GM18526 (cell line): ENCODE measurements around the gene HAPLN2.

Source experiments
- POLR2A ChIP-seq: IDR thresholded peaks from 3 replicates; pipeline ENCODE4 v1.6.1; 2011; ENCODE audit not compliant: insufficient read length; ENCODE audit errors: extremely low read depth

The HAPLN2 gene

DNA sequence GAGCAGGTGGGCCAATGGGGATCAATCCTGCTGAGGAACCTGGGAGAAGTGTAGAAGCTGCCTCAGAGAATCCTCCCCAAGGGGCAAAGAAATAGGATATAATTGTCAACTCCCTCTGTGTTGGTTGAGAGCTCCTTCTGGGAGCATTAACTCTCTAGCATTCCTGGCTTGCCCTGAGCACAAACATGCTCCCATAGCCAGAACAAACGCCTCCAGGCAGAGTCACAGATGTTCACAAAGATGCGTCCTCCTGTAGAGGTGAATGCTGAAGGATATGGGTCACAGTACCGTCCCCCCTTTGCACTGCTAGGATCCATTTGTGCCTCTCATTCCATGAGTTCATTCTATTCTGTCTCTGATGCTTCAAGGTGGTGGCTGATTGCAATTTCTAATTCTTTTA lies 13.1 kb downstream of the HAPLN2 start:
- no peak for TF ChIP-seq POLR2A

DNA sequence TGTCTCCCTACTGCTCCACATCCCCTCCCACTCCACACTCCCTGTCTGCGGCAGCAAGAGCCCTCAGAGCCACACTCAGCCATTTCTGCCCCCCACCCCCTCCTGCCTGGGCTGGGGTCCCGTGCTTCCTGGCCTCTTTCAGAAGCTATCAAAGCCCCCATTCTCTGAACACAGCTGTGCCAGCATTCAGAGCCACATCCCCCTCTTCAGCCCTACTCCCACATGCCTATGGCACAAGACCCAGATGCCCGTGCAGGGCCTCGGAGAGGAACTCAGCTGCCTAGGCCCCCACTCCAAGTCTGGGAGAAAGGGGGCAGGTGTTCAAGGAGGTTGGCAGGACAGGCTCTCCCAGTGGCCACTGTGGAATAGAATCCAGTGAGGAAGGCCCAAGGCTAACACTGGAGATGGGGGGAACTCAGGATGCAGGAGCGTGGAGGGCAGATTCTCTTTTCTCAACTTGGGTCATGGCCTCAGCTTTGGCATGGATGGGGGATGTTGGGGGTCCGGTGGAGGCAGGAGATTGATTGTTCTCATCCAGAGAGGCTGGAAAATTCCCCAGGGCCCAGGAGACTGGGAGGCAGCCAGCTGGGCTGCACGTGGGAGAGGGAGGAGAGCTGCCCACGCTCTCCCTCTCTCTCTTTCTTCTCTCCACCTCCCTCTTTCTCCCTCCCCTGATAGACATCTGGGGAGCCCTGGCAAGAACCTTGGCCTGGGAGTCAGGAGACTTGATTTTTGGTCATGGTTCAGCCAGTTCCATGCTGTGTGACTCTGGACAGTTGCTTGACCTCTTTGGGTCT lies 19.2 kb downstream of the HAPLN2 start:
- TF ChIP-seq POLR2A = no peak

DNA sequence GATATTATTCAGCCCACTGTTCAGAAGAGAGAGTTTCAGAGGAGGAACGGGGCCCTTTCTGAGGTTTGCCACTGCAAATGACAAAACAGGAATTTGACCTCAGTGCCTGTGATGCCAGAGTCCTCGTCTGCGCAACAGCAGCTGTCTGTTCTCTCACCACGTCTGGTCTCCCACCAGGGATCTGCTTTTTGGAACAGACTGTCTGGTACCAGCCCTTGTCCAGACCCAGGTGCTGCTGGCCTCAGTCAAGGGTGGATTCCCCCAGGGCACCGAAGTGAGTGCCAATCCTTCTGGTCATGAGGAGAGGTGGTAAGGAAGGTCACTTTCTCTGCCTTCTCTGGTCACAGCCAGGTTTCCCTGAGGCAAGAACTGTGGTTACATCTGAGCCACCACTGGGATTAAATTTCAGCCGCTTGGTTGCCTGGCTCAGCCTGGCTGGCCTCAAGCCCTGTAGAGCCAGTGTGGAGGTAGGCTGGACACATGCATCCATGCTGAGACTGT lies 20.4 kb downstream of the HAPLN2 start:
- no peak for TF ChIP-seq POLR2A

DNA sequence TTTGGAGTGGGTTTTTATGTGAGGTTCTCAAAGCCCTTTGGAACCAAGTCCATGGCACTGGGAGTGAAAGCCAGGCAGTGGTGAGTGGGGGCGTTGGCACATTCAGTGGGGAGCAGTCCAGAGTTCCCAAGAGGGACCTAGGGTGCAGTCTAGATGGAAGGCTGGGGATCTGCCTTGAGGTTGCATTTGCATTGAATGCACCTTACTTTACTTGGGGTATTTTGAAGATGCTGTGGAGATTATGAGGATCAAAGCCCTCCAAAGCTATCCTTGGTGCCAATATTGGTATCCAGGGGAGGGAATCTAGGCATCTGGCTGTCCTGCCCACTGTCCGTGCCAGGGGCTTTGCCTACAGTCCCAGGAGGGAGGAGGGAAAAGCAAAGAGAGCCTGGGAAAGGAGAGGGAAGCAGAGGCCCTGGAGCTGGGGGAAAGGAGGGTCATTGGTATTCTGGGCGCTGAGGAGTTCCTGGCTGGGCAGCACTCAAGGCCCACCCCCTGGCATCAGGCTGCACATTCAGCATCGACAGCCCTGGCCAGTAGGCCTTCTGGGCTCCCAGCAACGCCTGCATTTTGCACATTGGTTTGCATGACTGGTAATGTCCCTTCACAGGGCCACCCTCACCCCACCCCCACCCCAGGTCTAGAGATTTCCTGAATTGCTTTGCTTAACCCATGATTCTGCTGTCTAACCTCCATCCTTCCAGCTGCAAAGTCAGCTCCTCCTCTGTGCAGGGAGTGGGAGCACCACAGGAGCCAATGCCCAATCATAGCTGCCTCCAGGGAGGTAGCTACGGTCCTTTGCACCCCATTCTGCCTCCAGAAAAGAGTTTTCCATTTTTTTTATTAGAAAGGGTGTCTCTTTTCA lies 21.9 kb downstream of the HAPLN2 start:
- TF ChIP-seq POLR2A = no peak

DNA sequence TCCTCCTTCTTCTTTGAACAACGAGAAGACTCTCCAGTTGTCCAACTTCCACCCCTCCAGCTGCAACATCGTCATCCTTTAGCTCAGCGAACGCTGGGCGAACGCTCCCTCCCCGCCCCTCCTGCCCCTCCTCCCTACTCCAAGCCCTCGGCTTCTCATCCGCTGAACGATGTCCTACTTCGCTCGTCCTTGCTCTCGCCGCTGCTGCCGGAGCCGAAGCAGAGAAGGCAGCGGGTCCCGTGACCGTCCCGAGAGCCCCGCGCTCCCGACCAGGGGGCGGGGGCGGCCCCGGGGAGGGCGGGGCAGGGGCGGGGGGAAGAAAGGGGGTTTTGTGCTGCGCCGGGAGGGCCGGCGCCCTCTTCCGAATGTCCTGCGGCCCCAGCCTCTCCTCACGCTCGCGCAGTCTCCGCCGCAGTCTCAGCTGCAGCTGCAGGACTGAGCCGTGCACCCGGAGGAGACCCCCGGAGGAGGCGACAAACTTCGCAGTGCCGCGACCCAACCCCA lies 22.6 kb downstream of the HAPLN2 start, which contains the start of gene BCAN:
TSS of gene BCAN (plus strand) at position 357 of the 504 bp plus-strand sequence. CDS start 3,938 bp downstream, outside the sequence.
- TF ChIP-seq POLR2A = no peak

DNA sequence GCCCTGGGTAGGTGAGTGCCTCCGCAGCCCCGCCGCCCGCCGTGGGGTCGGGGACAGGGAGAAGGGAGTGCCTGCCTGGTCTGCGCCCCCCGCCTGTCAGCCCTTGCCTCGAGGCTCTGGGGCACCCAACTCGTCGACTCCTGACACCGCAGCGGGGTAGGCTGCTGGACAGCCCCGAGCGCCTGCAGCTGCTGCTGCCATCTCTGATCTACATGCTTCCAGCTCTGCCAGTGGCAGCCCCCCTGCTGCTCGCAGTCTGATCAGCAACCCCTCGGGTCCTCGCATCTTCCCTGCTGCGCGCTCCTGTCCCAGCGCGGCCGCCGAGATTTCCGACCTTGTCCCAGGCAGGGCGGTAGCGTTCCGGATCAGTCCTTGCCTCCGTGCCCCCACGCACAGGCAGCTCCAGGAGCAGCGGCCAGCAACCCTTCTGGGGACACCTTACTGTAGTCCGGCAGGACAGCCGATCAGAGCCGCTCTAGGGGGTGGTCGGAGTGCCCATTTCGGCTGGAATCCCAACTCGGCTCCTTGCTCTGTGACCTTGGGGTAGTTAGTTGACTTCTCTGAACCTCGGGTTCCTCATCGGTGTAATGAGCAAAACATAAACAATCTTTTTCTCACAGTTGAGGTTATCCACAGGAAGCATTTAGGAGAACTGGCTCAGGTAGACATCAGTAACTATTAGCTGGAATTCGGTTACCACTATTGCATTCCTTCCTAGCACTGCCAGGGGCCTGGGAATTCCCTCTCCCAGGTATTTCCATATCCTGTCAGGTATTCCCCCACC lies 23.2 kb downstream of the HAPLN2 start:
- no peak for TF ChIP-seq POLR2A

DNA sequence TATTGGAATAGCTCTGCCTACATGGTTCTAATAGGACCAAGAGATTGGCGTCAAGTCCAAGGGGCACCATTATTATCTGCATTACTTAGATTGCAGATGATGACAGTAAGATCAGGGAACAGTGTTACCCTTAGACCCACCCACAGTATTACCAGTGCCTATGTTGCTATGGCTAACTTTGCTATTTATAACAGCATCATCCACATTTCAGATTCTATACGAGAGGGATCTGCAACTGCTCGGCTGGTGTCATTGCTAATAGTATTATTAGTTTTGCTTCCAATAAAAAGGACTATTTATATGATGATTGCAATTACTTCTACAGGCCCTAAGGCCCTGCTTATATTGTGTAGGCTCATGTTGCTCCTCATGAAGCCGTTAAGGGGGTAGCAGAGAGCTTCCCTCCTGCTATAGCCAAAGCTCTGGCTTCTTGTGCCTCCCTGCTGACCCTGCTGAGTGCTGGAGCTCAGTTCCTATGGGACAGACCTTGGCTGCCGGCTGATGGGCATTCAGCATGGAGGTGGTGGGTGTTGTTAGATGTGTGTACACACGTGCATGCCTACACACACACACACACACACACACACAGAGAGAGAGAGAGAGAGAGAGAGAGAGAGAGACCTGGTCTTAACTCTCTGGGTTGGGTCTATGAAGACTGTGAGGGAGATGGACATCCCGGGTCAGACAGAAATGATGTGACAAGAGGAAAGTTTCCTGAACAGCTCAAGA lies 24.0 kb downstream of the HAPLN2 start:
- no peak for TF ChIP-seq POLR2A

DNA sequence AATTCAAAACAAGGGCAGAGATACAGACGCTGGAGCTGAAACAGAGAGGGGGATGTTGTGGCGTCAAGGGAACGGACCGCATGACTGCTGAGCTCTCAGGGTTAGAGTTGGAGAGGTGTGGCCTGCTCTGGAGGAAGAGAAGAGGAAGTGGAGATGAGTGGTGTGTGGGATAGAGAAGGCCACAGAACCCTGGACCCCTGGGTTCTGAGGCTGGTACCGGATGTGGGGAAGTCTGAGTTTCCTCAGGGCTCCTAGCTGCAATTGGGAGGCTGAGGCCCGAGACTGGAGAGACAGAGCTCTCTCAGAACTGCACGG lies 24.5 kb downstream of the HAPLN2 start:
- TF ChIP-seq POLR2A = no peak

DNA sequence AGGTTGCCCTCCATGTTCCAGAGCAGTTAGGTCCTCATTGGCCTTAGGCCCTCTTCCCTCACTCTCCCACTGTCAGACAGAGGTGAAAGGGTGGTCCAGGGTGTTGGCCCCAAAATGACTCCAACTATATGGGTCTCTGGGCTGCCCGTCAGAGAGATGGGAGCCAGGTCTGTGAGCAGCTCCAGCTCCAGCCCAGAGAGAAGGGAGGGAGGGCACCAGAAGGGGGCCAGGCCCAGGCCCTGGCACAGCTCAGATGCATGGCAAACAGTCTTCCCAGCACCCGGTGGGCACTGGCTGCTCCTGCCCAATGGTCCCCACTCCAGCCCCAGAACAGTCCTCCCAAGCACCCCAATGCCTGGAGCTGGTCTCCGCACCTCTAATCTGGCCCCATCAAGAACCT lies 24.9 kb downstream of the HAPLN2 start:
- TF ChIP-seq POLR2A = no peak

DNA sequence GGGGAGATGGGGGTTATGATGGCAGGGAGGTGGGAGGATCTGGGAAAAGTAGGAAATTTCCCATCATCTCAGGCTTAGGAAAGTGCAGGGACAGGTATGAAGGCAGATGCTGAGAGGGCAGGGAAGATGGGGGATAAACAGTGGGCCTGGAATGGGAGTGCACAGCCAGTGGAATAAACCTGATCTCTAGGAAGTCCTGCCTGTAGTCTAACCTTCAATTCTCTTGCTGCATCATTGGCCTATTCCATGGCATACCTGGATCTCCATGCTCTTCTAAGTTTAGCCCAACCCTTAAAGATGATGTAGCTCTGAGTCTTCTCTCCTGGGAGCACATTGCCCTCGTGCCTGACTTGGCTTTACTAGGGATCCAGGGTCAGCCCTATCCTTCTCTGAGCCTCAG lies 25.4 kb downstream of the HAPLN2 start:
- no peak for TF ChIP-seq POLR2A

DNA sequence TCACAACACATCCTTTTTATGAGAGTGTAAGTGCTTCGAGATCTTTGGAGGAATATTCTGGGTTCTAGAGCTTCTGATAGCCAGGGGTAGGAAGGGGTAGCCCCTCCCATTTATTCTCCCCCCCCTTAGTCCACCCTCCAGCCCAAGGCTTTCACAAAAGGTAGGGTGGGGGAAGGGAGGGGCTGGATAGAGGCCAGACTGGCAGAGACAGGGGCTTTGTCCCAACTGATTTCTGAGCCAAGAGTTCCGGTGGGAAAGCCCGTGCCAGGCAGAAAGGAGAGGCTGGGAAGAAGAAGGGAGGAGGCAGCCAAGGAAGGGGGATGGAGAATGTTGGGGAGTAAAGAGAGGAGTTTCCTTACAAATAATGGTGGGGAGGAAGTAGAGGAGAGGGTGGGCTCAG lies 25.8 kb downstream of the HAPLN2 start:
- no peak for TF ChIP-seq POLR2A

DNA sequence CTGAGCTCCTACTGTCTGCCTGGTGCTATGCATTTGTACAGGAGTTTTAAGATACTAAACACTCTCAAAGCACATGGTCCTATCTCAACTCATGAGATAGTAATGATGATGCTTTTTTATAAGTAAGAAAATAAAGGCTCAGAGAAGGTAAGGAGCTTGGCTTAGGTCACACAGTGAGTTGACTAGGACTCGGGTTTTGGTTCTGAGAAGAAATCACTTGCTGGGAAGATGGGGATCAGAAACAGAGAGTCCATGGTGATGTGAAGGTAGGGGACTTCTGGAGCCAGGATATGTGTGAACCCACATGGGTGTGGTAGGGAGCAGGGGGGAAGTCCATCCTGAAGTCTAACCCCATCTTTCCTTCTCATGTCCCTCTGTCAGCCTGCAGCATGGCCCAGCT lies 26.5 kb downstream of the HAPLN2 start:
- no peak for TF ChIP-seq POLR2A

DNA sequence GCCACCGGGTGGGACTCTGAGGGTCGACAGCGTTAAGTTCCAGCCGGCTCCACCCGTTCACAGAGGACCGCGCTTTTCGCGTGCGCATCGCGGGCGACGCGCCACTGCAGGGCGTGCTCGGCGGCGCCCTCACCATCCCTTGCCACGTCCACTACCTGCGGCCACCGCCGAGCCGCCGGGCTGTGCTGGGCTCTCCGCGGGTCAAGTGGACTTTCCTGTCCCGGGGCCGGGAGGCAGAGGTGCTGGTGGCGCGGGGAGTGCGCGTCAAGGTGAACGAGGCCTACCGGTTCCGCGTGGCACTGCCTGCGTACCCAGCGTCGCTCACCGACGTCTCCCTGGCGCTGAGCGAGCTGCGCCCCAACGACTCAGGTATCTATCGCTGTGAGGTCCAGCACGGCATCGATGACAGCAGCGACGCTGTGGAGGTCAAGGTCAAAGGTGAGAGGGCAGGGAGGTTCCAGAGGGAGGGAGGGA lies 27.6 kb downstream of the HAPLN2 start:
- TF ChIP-seq POLR2A = no peak

DNA sequence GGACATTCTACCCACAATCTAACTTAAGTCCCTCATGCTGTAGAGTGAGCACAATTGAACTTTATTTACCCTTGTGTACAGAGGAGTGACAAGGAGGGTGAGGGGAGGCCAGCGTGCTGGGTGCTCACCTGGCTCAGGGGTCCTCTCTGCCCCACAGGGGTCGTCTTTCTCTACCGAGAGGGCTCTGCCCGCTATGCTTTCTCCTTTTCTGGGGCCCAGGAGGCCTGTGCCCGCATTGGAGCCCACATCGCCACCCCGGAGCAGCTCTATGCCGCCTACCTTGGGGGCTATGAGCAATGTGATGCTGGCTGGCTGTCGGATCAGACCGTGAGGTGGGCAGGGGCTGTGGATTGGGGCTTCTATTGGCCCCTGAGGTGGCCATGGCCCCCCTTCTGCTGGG lies 28.1 kb downstream of the HAPLN2 start:
- TF ChIP-seq POLR2A = no peak
